A549 (cell line): ENCODE measurements around the gene TGM3. TPM values are rescaled to one million over a fixed set of nuclear protein-coding genes. Genes with fewer than 3 reads are reported as not detected.

ENCODE experiments used
- ATAC-seq, 2 experiments: fragments of 200-7000 bp in 1 of 2; fragments of >200 bp in 1 of 2; cut with Nextera tagmentation in 1 of 2; cut with Tn5 transposase in 1 of 2; 3 replicates each; pipeline versions ENCODE4 v1.8.0 to v1.9.1; 2018 to 2020; ENCODE audit warnings: mild to moderate bottlenecking in 1 of 2, moderate library complexity in 1 of 2
- CTCF ChIA-PET: fragments of 300-600 bp; sonication (Branson Sonifier 250); formaldehyde crosslinking; extraction: SDS; loops from one replicate; lab custom pipeline; 2021; ENCODE audit warnings: antibody characterized with exemption, inconsistent platforms; lab: Yijun Ruan, JAX
- POLR2A ChIA-PET: fragments of 350-600 bp; formaldehyde crosslinking; extraction: SDS; loops from one replicate; lab custom pipeline; 2021; ENCODE audit warnings: antibody characterized with exemption, inconsistent platforms; lab: Yijun Ruan, JAX
- DNase-seq, 2 experiments: peaks; one replicate each; pipeline versions ENCODE4 v3.0.0 to v3.0.0-alpha.2; 2011 to 2016; ENCODE audit warnings: low read depth in 1 of 2, low spot score in 1 of 2
- FAIRE-seq: peaks from 2 replicates; lab custom pipeline; 2011; peaks lifted over from hg19 to GRCh38; lab: Jason Lieb, UNC
- H3K27ac ChIP-seq, 2 experiments: fragments of >200 bp; sonication (Bioruptor Twin); formaldehyde crosslinking; 3 replicates each; pipeline ENCODE4 v1.5.1; 2016 to 2017
- H3K4me1 ChIP-seq: fragments of >200 bp; sonication (Bioruptor Twin); formaldehyde crosslinking; 3 replicates; pipeline ENCODE4 v1.6.1; 2016
- H3K4me2 ChIP-seq: fragments of >200 bp; sonication (Bioruptor Twin); formaldehyde crosslinking; 3 replicates; pipeline ENCODE4 v1.6.1; 2016
- H3K4me3 ChIP-seq: fragments of >200 bp; sonication (Bioruptor Twin); formaldehyde crosslinking; 3 replicates; pipeline ENCODE4 v1.5.1; 2016
- H3K9me3 ChIP-seq: fragments of >200 bp; sonication (Bioruptor Twin); formaldehyde crosslinking; 3 replicates; pipeline ENCODE4 v1.6.1; 2016
- BHLHE40 ChIP-seq: IDR thresholded peaks from 2 replicates; pipeline ENCODE4 v1.6.1; 2012; ENCODE audit warnings: low read depth, low read length, inconsistent platforms
- CBX2 ChIP-seq: fragments of 200-600 bp; sonication (generic); IDR thresholded peaks from 2 replicates; pipeline ENCODE4 v1.6.1; 2016; ENCODE audit warnings: low read depth, mild to moderate bottlenecking, borderline replicate concordance
- CHD4 ChIP-seq: fragments of 200-600 bp; sonication (generic); IDR thresholded peaks from 2 replicates; pipeline ENCODE4 v1.6.1; 2016; ENCODE audit warnings: antibody characterized with exemption, mild to moderate bottlenecking, borderline replicate concordance
- CTCF ChIP-seq: fragments of >200 bp; sonication (Bioruptor Twin); formaldehyde crosslinking; IDR thresholded peaks from 3 replicates; pipeline ENCODE4 v1.5.1; 2016
- EHMT2 ChIP-seq: fragments of 200-600 bp; sonication (generic); IDR thresholded peaks from 2 replicates; pipeline ENCODE4 v1.6.1; 2016; ENCODE audit warnings: antibody characterized with exemption, low read depth, mild to moderate bottlenecking, moderate library complexity
- ESRRA ChIP-seq: fragments of 150-350 bp; IDR thresholded peaks from 2 replicates; pipeline ENCODE4 v1.6.1; 2014; ENCODE audit warnings: mild to moderate bottlenecking, low read length, borderline replicate concordance
- FOSL2 ChIP-seq, 2 experiments: fragments of 450-650 bp in 1 of 2; fragments of >200 bp in 1 of 2; sonication (Bioruptor Twin) in 1 of 2; formaldehyde crosslinking; IDR thresholded peaks; 2 replicates each; pipeline versions ENCODE4 v1.5.0 to v1.6.1; 2016 to 2020; ENCODE audit warnings: mild to moderate bottlenecking in 1 of 2, moderate library complexity in 1 of 2
- FOXS1 ChIP-seq: fragments of 250-450 bp; sonication (Bioruptor Pico); IDR thresholded peaks from 2 replicates; pipeline ENCODE4 v1.5.0; 2020; ENCODE audit warnings: mild to moderate bottlenecking, moderate library complexity
- HEYL ChIP-seq: fragments of 250-450 bp; sonication (Bioruptor Pico); IDR thresholded peaks from 2 replicates; pipeline ENCODE4 v1.8.0; 2021; ENCODE audit warnings: mild to moderate bottlenecking, moderate library complexity
- HOXB13 ChIP-seq: fragments of 250-450 bp; sonication (Bioruptor Pico); IDR thresholded peaks from 2 replicates; pipeline ENCODE4 v1.5.0; 2020; ENCODE audit warnings: low read depth, mild to moderate bottlenecking, moderate library complexity
- HOXB5 ChIP-seq: fragments of 250-450 bp; sonication (Bioruptor Pico); IDR thresholded peaks from 2 replicates; pipeline ENCODE4 v1.5.0; 2020; ENCODE audit warnings: mild to moderate bottlenecking, moderate library complexity
- JUN ChIP-seq, 2 experiments: fragments of >200 bp; sonication (Bioruptor Twin); formaldehyde crosslinking; IDR thresholded peaks; 2 replicates in 1 of 2; 3 replicates in 1 of 2; pipeline ENCODE4 v1.6.1; 2016 to 2017
- KDM5A ChIP-seq: fragments of 200-600 bp; sonication (generic); IDR thresholded peaks from 2 replicates; pipeline ENCODE4 v1.6.1; 2016; ENCODE audit warnings: antibody characterized with exemption, mild to moderate bottlenecking
- MAFK ChIP-seq: fragments of 450-650 bp; IDR thresholded peaks from 2 replicates; pipeline ENCODE4 v1.6.1; 2014; ENCODE audit not compliant: partially characterized antibody
- NPAS2 ChIP-seq: fragments of 250-450 bp; sonication (Bioruptor Pico); IDR thresholded peaks from 2 replicates; pipeline ENCODE4 v1.8.0; 2022; ENCODE audit warnings: mild to moderate bottlenecking, moderate library complexity, borderline replicate concordance
- PHF8 ChIP-seq: fragments of 200-600 bp; sonication (generic); IDR thresholded peaks from 2 replicates; pipeline ENCODE4 v1.6.1; 2016; ENCODE audit warnings: low read depth, mild to moderate bottlenecking, antibody characterized with exemption, moderate library complexity, borderline replicate concordance
- SREBF2 ChIP-seq: fragments of 450-650 bp; IDR thresholded peaks from 2 replicates; pipeline ENCODE4 v1.6.1; 2014; ENCODE audit warnings: mild to moderate bottlenecking, moderate library complexity
- TFCP2L1 ChIP-seq: fragments of 250-450 bp; sonication (Bioruptor Pico); IDR thresholded peaks from 2 replicates; pipeline ENCODE4 v1.5.0; 2021; ENCODE audit warnings: mild to moderate bottlenecking
- TP53 ChIP-seq: fragments of 250-450 bp; sonication (Bioruptor Pico); IDR thresholded peaks from 2 replicates; pipeline ENCODE4 v1.5.0; 2021; ENCODE audit warnings: mild to moderate bottlenecking, moderate library complexity
- USF2 ChIP-seq: fragments of 450-650 bp; IDR thresholded peaks from 2 replicates; pipeline ENCODE4 v1.6.1; 2014; ENCODE audit warnings: antibody characterized with exemption
- ZC3H11A ChIP-seq: fragments of 450-650 bp; IDR thresholded peaks from 2 replicates; pipeline ENCODE4 v1.6.1; 2014; ENCODE audit warnings: antibody characterized with exemption, mild to moderate bottlenecking
- WGBS: methylation state at CpG from one replicate; pipeline ENCODE4 v1.1.6; 2017; ENCODE audit errors: missing lambda C conversion rate; 5-methylcytosine and 5-hydroxymethylcytosine counted together
- polyA plus RNA-seq, 4 experiments: library from polyadenylated mRNA; depleted of rRNA in 3 of 4; stranded (reverse); fragments of >200 nt; fragmentation: RNase III in 1 of 4; extraction: RNeasy Plus Mini Kit Qiagen cat#74134 plus additional on column Dnase treatment in 1 of 4; gene quantifications; 2 replicates in 3 of 4; 3 replicates in 1 of 4; pipeline ENCODE4 v1.2.3, GENCODE V29; 2011 to 2017
- TF ChIP-seq, protein P1 (sequence below): fragments of 250-450 bp; sonication (Bioruptor Pico); IDR thresholded peaks from 2 replicates; pipeline ENCODE4 v1.5.0; 2020; ENCODE audit warnings: low read depth, mild to moderate bottlenecking, moderate library complexity
- TF ChIP-seq, protein P2 (sequence below): fragments of 150-350 bp; IDR thresholded peaks from 2 replicates; pipeline ENCODE4 v1.6.1; 2014; ENCODE audit warnings: low read depth, mild to moderate bottlenecking, low read length
- TF ChIP-seq, protein P3 (sequence below): IDR thresholded peaks from 2 replicates; pipeline ENCODE4 v1.6.1; 2012; ENCODE audit warnings: low read depth, borderline replicate concordance

Gene TGM3
- polyA plus RNA-seq, 2 of the 4 experiments (the other 2 are of a cell fraction) = 0.03 to 0.14 TPM

DNA sequence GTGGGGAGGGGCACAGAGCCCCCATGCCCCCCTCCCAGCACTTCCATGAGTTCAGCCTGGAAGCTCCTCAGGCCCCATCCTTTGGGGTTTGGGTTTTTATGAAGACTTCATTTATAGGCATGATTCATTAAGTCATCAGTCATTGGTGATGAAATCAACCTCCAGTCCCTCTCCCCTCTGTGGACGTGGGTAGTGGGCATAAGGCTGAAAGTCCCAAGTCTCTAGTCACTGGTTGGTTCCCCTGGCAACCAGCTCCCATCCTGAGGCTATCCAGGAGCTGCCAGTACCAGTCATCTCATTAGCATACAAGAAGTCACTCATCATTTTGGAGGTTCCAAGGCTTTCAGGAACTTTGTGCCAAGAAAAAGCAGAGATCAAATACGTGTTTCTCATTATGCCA is 9.2 kb downstream of the TGM3 start:
- no peak overlapping the region for H3K4me3 ChIP-seq
- WGBS = 11% methylated on average over 2 of the region's 2 CpGs
- FAIRE-seq = no peak
- ChIA-PET CTCF (interaction anchor here (0.5 to 4.0 kb wide), 7 partner anchors 9 to 473 kb away, joined by 3 to 14 read pairs (median 3); partner anchors contain the start of gene TGM3), POLR2A (interaction anchor here (1.3 kb wide), 1 partner anchor 10 kb away, joined by 5 read pairs; no protein-coding TSS in a partner anchor)
- no peak for ATAC-seq
- DNase-seq = no peak
- H3K27ac ChIP-seq = peak overlapping the region; percentile 32 to 73
- TF ChIP-seq ESRRA (no peak), CBX2 (no peak), JUN (IDR thresholded peaks at IDR 0.05) (no peak), NPAS2 (CRISPR knock-in tag) (no peak)
- TF ChIP-seq, protein P1, sequence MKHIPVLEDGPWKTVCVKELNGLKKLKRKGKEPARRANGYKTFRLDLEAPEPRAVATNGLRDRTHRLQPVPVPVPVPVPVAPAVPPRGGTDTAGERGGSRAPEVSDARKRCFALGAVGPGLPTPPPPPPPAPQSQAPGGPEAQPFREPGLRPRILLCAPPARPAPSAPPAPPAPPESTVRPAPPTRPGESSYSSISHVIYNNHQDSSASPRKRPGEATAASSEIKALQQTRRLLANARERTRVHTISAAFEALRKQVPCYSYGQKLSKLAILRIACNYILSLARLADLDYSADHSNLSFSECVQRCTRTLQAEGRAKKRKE (CRISPR knock-in tag) = no peak
- H3K4me2 ChIP-seq = peak overlapping the region; percentile 50; the same call in 2 of the 3 replicates
- H3K9me3 ChIP-seq = no peaks in the 10 kb centered on the region
- peaks cover 58% of the 10 kb centered on the region for H3K4me1 ChIP-seq

DNA sequence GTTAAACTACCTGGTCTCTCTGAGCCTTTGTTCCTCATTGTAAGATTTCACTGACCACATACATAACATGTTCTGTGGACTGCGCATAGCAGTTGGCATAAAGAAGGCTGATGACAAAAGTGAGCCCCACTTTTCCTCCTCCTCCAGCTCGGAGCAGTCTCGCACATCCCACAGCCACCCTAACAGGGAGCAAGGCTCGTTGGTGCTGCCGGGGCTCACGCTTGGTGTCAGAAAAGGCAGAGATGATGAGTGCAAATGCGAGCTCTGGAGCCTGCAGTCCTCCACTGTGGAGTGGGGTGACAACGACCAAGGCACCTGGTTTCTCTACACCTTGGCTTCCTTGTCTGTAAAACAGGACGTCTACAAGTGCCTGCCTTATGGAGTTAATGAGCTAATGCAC is 9.7 kb downstream of the TGM3 start:
- 50% methylated on average over 9 of the region's 9 CpGs for WGBS
- peak overlapping the region; percentile 23 to 49; a peak in 4 of 6 replicates for H3K27ac ChIP-seq
- DNase-seq (no peak), ATAC-seq (no peak), FAIRE-seq (no peak)
- no peak overlapping the region for H3K4me3 ChIP-seq
- TF ChIP-seq MAFK = no peak
- TF ChIP-seq EHMT2 = no peak
- TF ChIP-seq TFCP2L1 (CRISPR knock-in tag) = no peak
- TF ChIP-seq, protein P2, sequence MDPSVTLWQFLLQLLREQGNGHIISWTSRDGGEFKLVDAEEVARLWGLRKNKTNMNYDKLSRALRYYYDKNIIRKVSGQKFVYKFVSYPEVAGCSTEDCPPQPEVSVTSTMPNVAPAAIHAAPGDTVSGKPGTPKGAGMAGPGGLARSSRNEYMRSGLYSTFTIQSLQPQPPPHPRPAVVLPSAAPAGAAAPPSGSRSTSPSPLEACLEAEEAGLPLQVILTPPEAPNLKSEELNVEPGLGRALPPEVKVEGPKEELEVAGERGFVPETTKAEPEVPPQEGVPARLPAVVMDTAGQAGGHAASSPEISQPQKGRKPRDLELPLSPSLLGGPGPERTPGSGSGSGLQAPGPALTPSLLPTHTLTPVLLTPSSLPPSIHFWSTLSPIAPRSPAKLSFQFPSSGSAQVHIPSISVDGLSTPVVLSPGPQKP = no peak
- no peak for TF ChIP-seq FOSL2 (IDR thresholded peaks at IDR 0.05)
- TF ChIP-seq FOSL2 (CRISPR knock-in tag; IDR thresholded peaks at IDR 0.05) = no peak
- no peak for TF ChIP-seq PHF8
- no peak for TF ChIP-seq CHD4
- TF ChIP-seq HOXB13 (CRISPR knock-in tag) = no peak
- TF ChIP-seq HEYL (CRISPR knock-in tag) = no peak
- H3K4me1 ChIP-seq = peaks cover 54% of the 10 kb centered on the region
- ChIA-PET CTCF (interaction anchor here (0.5 to 4.0 kb wide), 5 partner anchors 9 to 97 kb away, joined by 3 to 14 read pairs (median 4); partner anchors contain the start of gene TGM3), POLR2A (interaction anchor here (0.9 to 1.3 kb wide), 2 partner anchors 10 to 165 kb away, joined by 4 to 5 read pairs; partner anchors contain the start of gene SNRPB)
- peak overlapping the region; percentile 50 for H3K4me2 ChIP-seq
- H3K9me3 ChIP-seq = no peaks in the 10 kb centered on the region

- CTCF ChIA-PET = interaction anchor here (0.6 to 4.0 kb wide), 5 partner anchors 9 to 533 kb away, joined by 3 to 14 read pairs (median 4); no protein-coding TSS in a partner anchor
- WGBS = 21% methylated on average over 2 of the region's 2 CpGs
- FAIRE-seq (peak; percentile 23), DNase-seq (peak in 1 of 2 experiments; percentile 69), ATAC-seq (peak; percentile 61 to 76; a peak in 5 of 6 replicates)
- no peaks in the 10 kb centered on the region for H3K9me3 ChIP-seq
- no peak overlapping the region for H3K4me3 ChIP-seq
- TF ChIP-seq HEYL (CRISPR knock-in tag) = no peak
- no peak for TF ChIP-seq TP53 (CRISPR knock-in tag)
- TF ChIP-seq FOSL2 (IDR thresholded peaks at IDR 0.05) = no peak
- no peak for TF ChIP-seq FOSL2 (CRISPR knock-in tag; IDR thresholded peaks at IDR 0.05)
- no peak for TF ChIP-seq BHLHE40
- TF ChIP-seq, protein P3, sequence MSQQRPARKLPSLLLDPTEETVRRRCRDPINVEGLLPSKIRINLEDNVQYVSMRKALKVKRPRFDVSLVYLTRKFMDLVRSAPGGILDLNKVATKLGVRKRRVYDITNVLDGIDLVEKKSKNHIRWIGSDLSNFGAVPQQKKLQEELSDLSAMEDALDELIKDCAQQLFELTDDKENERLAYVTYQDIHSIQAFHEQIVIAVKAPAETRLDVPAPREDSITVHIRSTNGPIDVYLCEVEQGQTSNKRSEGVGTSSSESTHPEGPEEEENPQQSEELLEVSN = no peak
- TF ChIP-seq ZC3H11A = no peak
- no peak for TF ChIP-seq CTCF
- TF ChIP-seq HOXB5 (CRISPR knock-in tag) = no peak
- TF ChIP-seq KDM5A = no peak
- no peak for TF ChIP-seq FOXS1
- TF ChIP-seq SREBF2 = no peak
- TF ChIP-seq USF2 = no peak
- H3K4me1 ChIP-seq = peaks cover 49% of the 10 kb centered on the region
- POLR2A ChIA-PET = interaction anchor here (0.9 to 1.3 kb wide), 2 partner anchors 9 to 165 kb away, joined by 4 to 5 read pairs; partner anchors contain the start of gene SNRPB
- H3K4me2 ChIP-seq = peak overlapping the region; percentile 50
- peak overlapping the region; percentile 23 to 49; a peak in 4 of 6 replicates for H3K27ac ChIP-seq
These were observed 10.1 kb downstream of the TGM3 start for GRCh38 chr20:2305946-2306345.
